ENCODE results near the gene UQCRFS1. TPM values are rescaled to one million over a fixed set of nuclear protein-coding genes. Genes with fewer than 3 reads are reported as not detected.
"Not testable (repeated sequence)": the region's sequence is repeated elsewhere in the genome, so short reads cannot be mapped to it uniquely, and the experiment has no call there.

The UQCRFS1 gene
- total RNA-seq, 4 donors from 2014 or later: 78.1 to 142 (median 106) TPM

GRCh38 chr19:29232315-29232852 is 19.4 kb upstream of the UQCRFS1 start:
- ATAC-seq: no peak
- in situ Hi-C loops (cut with MboI; ENCODE audit: low sequenced_read_pairs in 4 of 4): no loop called here

GRCh38 chr19:29231306-29231705 is 18.4 kb upstream of the UQCRFS1 start:
- H3K36me3 ChIP-seq; H3K27me3 ChIP-seq; ATAC-seq; H3K4me3 ChIP-seq; intact Hi-C loops (cut with DNase I; ENCODE audit: low total_unique reads); DNase-seq; H3K27ac ChIP-seq; H3K4me1 ChIP-seq; H3K9me3 ChIP-seq; in situ Hi-C loops (cut with MboI; ENCODE audit: low sequenced_read_pairs in 4 of 4): not testable (repeated sequence)

More at GRCh38 chr19:29232315-29232852, 19.4 kb upstream of the UQCRFS1 start:
- no peak overlapping the region for H3K27ac ChIP-seq
- TF ChIP-seq, protein P1, sequence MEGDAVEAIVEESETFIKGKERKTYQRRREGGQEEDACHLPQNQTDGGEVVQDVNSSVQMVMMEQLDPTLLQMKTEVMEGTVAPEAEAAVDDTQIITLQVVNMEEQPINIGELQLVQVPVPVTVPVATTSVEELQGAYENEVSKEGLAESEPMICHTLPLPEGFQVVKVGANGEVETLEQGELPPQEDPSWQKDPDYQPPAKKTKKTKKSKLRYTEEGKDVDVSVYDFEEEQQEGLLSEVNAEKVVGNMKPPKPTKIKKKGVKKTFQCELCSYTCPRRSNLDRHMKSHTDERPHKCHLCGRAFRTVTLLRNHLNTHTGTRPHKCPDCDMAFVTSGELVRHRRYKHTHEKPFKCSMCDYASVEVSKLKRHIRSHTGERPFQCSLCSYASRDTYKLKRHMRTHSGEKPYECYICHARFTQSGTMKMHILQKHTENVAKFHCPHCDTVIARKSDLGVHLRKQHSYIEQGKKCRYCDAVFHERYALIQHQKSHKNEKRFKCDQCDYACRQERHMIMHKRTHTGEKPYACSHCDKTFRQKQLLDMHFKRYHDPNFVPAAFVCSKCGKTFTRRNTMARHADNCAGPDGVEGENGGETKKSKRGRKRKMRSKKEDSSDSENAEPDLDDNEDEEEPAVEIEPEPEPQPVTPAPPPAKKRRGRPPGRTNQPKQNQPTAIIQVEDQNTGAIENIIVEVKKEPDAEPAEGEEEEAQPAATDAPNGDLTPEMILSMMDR (IDR thresholded peaks at IDR 0.05 in 4 of 5, conservative IDR thresholded peaks at IDR 0.05 in 1 of 5): no peak
- TF ChIP-seq POLR2A (IDR thresholded peaks at IDR 0.05): no peak
- no peak overlapping the region for H3K4me3 ChIP-seq
- no peaks in the 10 kb centered on the region for H3K36me3 ChIP-seq
- no peaks in the 10 kb centered on the region for H3K9me3 ChIP-seq
- no peak for DNase-seq
- intact Hi-C loops (cut with DNase I; ENCODE audit: low total_unique reads): no loop called here
- H3K27me3 ChIP-seq: no peaks in the 10 kb centered on the region
- no peaks in the 10 kb centered on the region for H3K4me1 ChIP-seq

GRCh38 chr19:29217616-29218015 is 4.7 kb upstream of the UQCRFS1 start:
- DNase-seq: no peak
- TF ChIP-seq, protein P1 (IDR thresholded peaks at IDR 0.05 in 4 of 5, conservative IDR thresholded peaks at IDR 0.05 in 1 of 5): no peak
- no peak for TF ChIP-seq POLR2A (IDR thresholded peaks at IDR 0.05)
- H3K27ac ChIP-seq: no peak overlapping the region
- H3K27me3 ChIP-seq: peaks cover 4 to 10% (median 9%) of the 10 kb centered on the region in 3 donors
- H3K4me3 ChIP-seq: no peak overlapping the region
- H3K9me3 ChIP-seq: no peaks in the 10 kb centered on the region
- in situ Hi-C loops (cut with MboI; ENCODE audit: low sequenced_read_pairs in 4 of 4) (loop anchor here in 2 of 4 donors (25.0 kb wide), 2 partner anchors 395 to 495 kb away; partner anchors contain the start of genes POP4 (in 2 of the 2) and C19orf12 (in 1 of the 2)), intact Hi-C loops (cut with DNase I; ENCODE audit: low total_unique reads) (no loop called here)
- H3K36me3 ChIP-seq: no peaks in the 10 kb centered on the region
- peaks cover 0 to 5% of the 10 kb centered on the region in 2 donors for H3K4me1 ChIP-seq
- no peak for ATAC-seq

- ATAC-seq: no peak
- Histone ChIP-seq H3K4me1 (peaks cover 9 to 11% of the 10 kb centered on the region in 2 donors), H3K36me3 (no peaks in the 10 kb centered on the region), H3K27me3 (peaks cover 0 to 2% (median 0%) of the 10 kb centered on the region in 3 donors), H3K4me3 (no peak overlapping the region), H3K27ac (no peak overlapping the region), H3K9me3 (no peaks in the 10 kb centered on the region)
- TF ChIP-seq, protein P1 (IDR thresholded peaks at IDR 0.05 in 4 of 5, conservative IDR thresholded peaks at IDR 0.05 in 1 of 5): no peak
- no peak for TF ChIP-seq POLR2A (IDR thresholded peaks at IDR 0.05)
- intact Hi-C loops (cut with DNase I; ENCODE audit: low total_unique reads) (no loop called here), in situ Hi-C loops (cut with MboI; ENCODE audit: low sequenced_read_pairs in 4 of 4) (loop anchor here in 2 of 4 donors (25.0 kb wide), 2 partner anchors 396 to 496 kb away; partner anchors contain the start of genes POP4 (in 2 of the 2) and C19orf12 (in 1 of the 2))
- no peak for DNase-seq
Observed at GRCh38 chr19:29216021-29216420, 3.1 kb upstream of the UQCRFS1 start.

GRCh38 chr19:29215322-29215845 is 2.4 kb upstream of the UQCRFS1 start:
- DNase-seq (no peak), ATAC-seq (no peak)
- no peak overlapping the region for H3K4me3 ChIP-seq
- H3K9me3 ChIP-seq: no peaks in the 10 kb centered on the region
- H3K27me3 ChIP-seq: peaks cover 0 to 2% (median 0%) of the 10 kb centered on the region in 3 donors
- H3K4me1 ChIP-seq: peaks cover 9 to 11% of the 10 kb centered on the region in 2 donors
- H3K36me3 ChIP-seq: no peaks in the 10 kb centered on the region
- no peak for TF ChIP-seq POLR2A (IDR thresholded peaks at IDR 0.05)
- TF ChIP-seq, protein P1 (IDR thresholded peaks at IDR 0.05 in 4 of 5, conservative IDR thresholded peaks at IDR 0.05 in 1 of 5): no peak
- H3K27ac ChIP-seq: no peak overlapping the region
- intact Hi-C loops (cut with DNase I; ENCODE audit: low total_unique reads) (no loop called here), in situ Hi-C loops (cut with MboI; ENCODE audit: low sequenced_read_pairs in 4 of 4) (loop anchor here in 2 of 4 donors (25.0 kb wide), 2 partner anchors 397 to 497 kb away; partner anchors contain the start of genes POP4 (in 2 of the 2) and C19orf12 (in 1 of the 2))
